ENCODE measurements around the gene HSD11B1.

DNA sequence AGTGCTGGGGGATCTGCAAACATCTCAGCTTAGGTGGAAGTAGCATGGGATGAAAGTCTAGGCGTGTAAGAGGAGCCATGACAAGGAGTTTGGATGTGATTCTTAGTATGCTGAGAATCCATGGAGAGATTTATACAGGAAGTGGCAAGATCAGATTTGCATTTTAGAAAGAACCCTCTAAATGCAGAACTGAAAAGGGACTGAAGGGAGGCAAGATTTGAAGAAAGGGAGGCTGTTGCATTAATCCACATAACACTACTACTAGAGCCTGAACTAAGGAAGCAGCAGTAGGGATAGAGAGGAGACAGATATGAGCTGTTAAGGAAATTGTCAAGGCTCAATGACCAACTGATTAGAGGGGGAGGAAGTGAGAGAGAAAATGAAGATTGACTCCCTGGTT lies 69.9 kb downstream of the HSD11B1 start:
- TF ChIP-seq EZH2 (IDR thresholded peaks at IDR 0.05; ENCODE audit: borderline replicate concordance, insufficient read depth, low read length, poor library complexity, severe bottlenecking) (no peak), CTCF (IDR thresholded peaks at IDR 0.05; ENCODE audit: poor library complexity, severe bottlenecking) (no peak), TAF1 (IDR thresholded peaks at IDR 0.05; ENCODE audit: low read depth) (no peak)
